ENCODE measurements around the gene DNAJC1.

DNAJC1 gene

DNA sequence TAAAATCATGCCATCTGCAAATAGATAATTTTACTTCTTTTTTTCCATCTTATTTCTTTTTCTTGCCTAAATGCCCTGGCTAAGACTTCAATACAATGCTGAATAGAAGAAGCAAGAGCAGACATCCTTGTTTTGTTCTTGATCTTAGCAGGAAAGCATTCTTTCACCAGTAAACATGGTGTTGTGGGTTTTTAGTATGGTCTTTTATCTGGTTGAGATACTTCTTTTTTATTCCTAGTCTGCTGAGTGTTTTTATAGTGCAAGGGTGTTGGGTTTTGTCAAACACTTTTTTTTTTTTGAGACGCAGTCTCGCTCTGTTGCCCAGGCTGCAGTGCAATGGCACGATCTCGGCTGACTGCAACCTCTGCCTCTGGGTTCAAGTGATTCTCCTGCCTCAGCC, 232.3 kb downstream of the DNAJC1 start:
- no peak overlapping the region for H3K14ac ChIP-seq (ENCODE audit: low read length in 2 of 2)
- no peak overlapping the region for H2AFZ ChIP-seq (ENCODE audit: low read depth, low read length)
- no peak overlapping the region for H4K91ac ChIP-seq (ENCODE audit: low read length)
- no peak overlapping the region for H2BK15ac ChIP-seq (ENCODE audit: low read depth, poor library complexity, severe bottlenecking)
- no peaks in the 10 kb centered on the region for H3K27me3 ChIP-seq (ENCODE audit: control insufficient read depth in 1 of 2, insufficient read depth in 1 of 2, low read length in 2 of 2)
- no peak overlapping the region for H3K18ac ChIP-seq (ENCODE audit: low read depth in 1 of 2, low read length in 2 of 2)
- 100% methylated on average over 4 of the region's 4 CpGs for WGBS
- no peak overlapping the region for H3K4me3 ChIP-seq (ENCODE audit: insufficient read depth in 1 of 2, low read depth in 1 of 2, low read length in 2 of 2)
- H3K9me3 ChIP-seq (ENCODE audit: control insufficient read depth, low read length): no peaks in the 10 kb centered on the region
- no peaks in the 10 kb centered on the region for H3K36me3 ChIP-seq (ENCODE audit: control insufficient read depth in 1 of 2, insufficient read depth in 2 of 2, low read depth in 1 of 2, low read length in 2 of 2)
- H3K27ac ChIP-seq (ENCODE audit: low read length, poor library complexity, severe bottlenecking): no peak overlapping the region
- H3K4me1 ChIP-seq (ENCODE audit: control insufficient read depth, insufficient read depth, low read depth, low read length): no peaks in the 10 kb centered on the region
- no peak overlapping the region for H4K8ac ChIP-seq (ENCODE audit: low read length)
- H2BK5ac ChIP-seq (ENCODE audit: low read depth, low read length, poor library complexity, severe bottlenecking): no peak overlapping the region
- no peak overlapping the region for H3K4me2 ChIP-seq (ENCODE audit: low read length, poor library complexity, severe bottlenecking)
- H3K79me1 ChIP-seq (replicated peaks; ENCODE audit: low read length, poor library complexity, severe bottlenecking): no peaks in the 10 kb centered on the region
- H3K23ac ChIP-seq (ENCODE audit: low read length in 2 of 2): no peak overlapping the region
- H3K9ac ChIP-seq (ENCODE audit: low read length): no peak overlapping the region
- no peak overlapping the region for H2BK120ac ChIP-seq (ENCODE audit: low read depth, low read length)
- no peak overlapping the region for H3K4ac ChIP-seq (ENCODE audit: low read depth in 1 of 2, low read length in 2 of 2)
- DNase-seq: no peak
- no peak overlapping the region for H2AK5ac ChIP-seq (ENCODE audit: low read length, severe bottlenecking)
- no peak overlapping the region for H2BK12ac ChIP-seq (ENCODE audit: low read length in 2 of 2)

DNA sequence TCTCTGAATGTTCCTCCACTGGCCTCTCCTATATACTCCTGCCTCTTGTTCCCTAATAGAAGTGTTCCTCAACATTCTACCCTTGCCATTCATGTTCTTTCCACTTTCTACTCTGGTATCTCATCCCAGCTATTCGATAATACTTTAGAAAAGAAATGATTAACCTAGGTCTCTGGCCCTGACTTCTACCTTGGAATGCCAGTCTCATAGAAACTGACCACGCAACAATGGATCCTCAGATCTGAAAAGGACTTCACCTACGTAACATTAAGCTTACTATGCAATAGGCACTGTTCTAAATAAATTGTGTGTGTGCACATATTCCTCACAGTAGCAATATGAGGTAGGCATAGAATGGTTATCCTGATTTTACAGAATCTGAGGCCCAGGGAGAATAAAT, 234.5 kb downstream of the DNAJC1 start:
- no peak overlapping the region for H2AFZ ChIP-seq (ENCODE audit: low read depth, low read length)
- H3K4ac ChIP-seq (ENCODE audit: low read depth in 1 of 2, low read length in 2 of 2): no peak overlapping the region
- H2BK12ac ChIP-seq (ENCODE audit: low read length in 2 of 2): no peak overlapping the region
- no peak overlapping the region for H3K27ac ChIP-seq (ENCODE audit: low read length, poor library complexity, severe bottlenecking)
- H4K91ac ChIP-seq (ENCODE audit: low read length): no peak overlapping the region
- no peak overlapping the region for H4K8ac ChIP-seq (ENCODE audit: low read length)
- H3K14ac ChIP-seq (ENCODE audit: low read length in 2 of 2): no peak overlapping the region
- no peaks in the 10 kb centered on the region for H3K79me1 ChIP-seq (replicated peaks; ENCODE audit: low read length, poor library complexity, severe bottlenecking)
- WGBS: 97% methylated on average over 2 of the region's 3 CpGs
- no peak for DNase-seq
- H3K18ac ChIP-seq (ENCODE audit: low read depth in 1 of 2, low read length in 2 of 2): no peak overlapping the region
- no peaks in the 10 kb centered on the region for H3K36me3 ChIP-seq (ENCODE audit: control insufficient read depth in 1 of 2, insufficient read depth in 2 of 2, low read depth in 1 of 2, low read length in 2 of 2)
- H2AK5ac ChIP-seq (ENCODE audit: low read length, severe bottlenecking): no peak overlapping the region
- no peak overlapping the region for H2BK15ac ChIP-seq (ENCODE audit: low read depth, poor library complexity, severe bottlenecking)
- H3K9ac ChIP-seq (ENCODE audit: low read length): no peak overlapping the region
- H3K27me3 ChIP-seq (ENCODE audit: control insufficient read depth in 1 of 2, insufficient read depth in 1 of 2, low read length in 2 of 2): no peaks in the 10 kb centered on the region
- no peak overlapping the region for H3K4me2 ChIP-seq (ENCODE audit: low read length, poor library complexity, severe bottlenecking)
- no peak overlapping the region for H3K4me3 ChIP-seq (ENCODE audit: insufficient read depth in 1 of 2, low read depth in 1 of 2, low read length in 2 of 2)
- no peaks in the 10 kb centered on the region for H3K9me3 ChIP-seq (ENCODE audit: control insufficient read depth, low read length)
- no peaks in the 10 kb centered on the region for H3K4me1 ChIP-seq (ENCODE audit: control insufficient read depth, insufficient read depth, low read depth, low read length)
- no peak overlapping the region for H3K23ac ChIP-seq (ENCODE audit: low read length in 2 of 2)
- H2BK5ac ChIP-seq (ENCODE audit: low read depth, low read length, poor library complexity, severe bottlenecking): no peak overlapping the region
- no peak overlapping the region for H2BK120ac ChIP-seq (ENCODE audit: low read depth, low read length)

DNA sequence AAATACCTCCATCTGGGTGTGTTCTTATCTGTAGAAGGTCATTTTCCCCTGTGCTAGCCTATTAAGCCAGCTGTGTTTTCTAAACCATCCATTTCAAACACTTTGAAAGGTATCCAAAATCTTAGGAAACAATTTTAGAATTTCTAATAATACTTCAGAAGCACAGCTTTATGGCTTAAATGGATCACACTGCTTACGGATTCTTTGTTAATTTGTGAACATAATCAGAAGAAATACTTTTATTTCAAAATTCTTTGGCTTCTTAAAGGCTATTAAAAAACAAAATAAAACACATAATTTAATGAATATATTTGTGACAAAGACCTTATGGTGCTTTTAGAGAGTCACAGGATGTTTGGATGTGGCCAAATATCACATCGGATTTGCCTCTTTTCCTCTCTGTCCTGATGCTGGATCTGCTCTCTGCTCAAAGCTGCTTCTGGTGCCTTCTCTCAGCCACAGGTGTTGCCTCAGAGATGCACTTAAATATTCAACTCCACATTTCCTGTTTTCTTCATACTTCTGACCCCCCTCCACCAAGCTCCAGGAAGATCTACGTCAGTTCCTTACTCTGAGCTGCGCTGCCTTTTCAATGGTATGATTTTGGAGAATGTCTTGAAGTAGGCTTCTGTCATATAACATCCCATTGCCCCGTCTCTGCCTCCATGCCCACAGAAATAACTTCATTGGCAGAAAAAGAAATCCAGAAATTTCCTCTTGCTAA, 238.9 kb downstream of the DNAJC1 start:
- 100% methylated on average over 3 of the region's 5 CpGs for WGBS
- no peak overlapping the region for H2BK12ac ChIP-seq (ENCODE audit: low read length in 2 of 2)
- no peak overlapping the region for H2BK15ac ChIP-seq (ENCODE audit: low read depth, poor library complexity, severe bottlenecking)
- no peak overlapping the region for H3K27ac ChIP-seq (ENCODE audit: low read length, poor library complexity, severe bottlenecking)
- H4K8ac ChIP-seq (ENCODE audit: low read length): no peak overlapping the region
- no peak overlapping the region for H3K4me2 ChIP-seq (ENCODE audit: low read length, poor library complexity, severe bottlenecking)
- no peak overlapping the region for H2BK120ac ChIP-seq (ENCODE audit: low read depth, low read length)
- H2AK5ac ChIP-seq (ENCODE audit: low read length, severe bottlenecking): no peak overlapping the region
- no peak overlapping the region for H2AFZ ChIP-seq (ENCODE audit: low read depth, low read length)
- no peak overlapping the region for H4K91ac ChIP-seq (ENCODE audit: low read length)
- no peaks in the 10 kb centered on the region for H3K4me1 ChIP-seq (ENCODE audit: control insufficient read depth, insufficient read depth, low read depth, low read length)
- no peak for DNase-seq
- no peak overlapping the region for H2BK5ac ChIP-seq (ENCODE audit: low read depth, low read length, poor library complexity, severe bottlenecking)
- no peak overlapping the region for H3K23ac ChIP-seq (ENCODE audit: low read length in 2 of 2)
- H3K4ac ChIP-seq (ENCODE audit: low read depth in 1 of 2, low read length in 2 of 2): no peak overlapping the region
- H3K9me3 ChIP-seq (ENCODE audit: control insufficient read depth, low read length): no peaks in the 10 kb centered on the region
- no peak overlapping the region for H3K9ac ChIP-seq (ENCODE audit: low read length)
- H3K36me3 ChIP-seq (ENCODE audit: control insufficient read depth in 1 of 2, insufficient read depth in 2 of 2, low read depth in 1 of 2, low read length in 2 of 2): no peaks in the 10 kb centered on the region
- no peak overlapping the region for H3K14ac ChIP-seq (ENCODE audit: low read length in 2 of 2)
- no peaks in the 10 kb centered on the region for H3K79me1 ChIP-seq (replicated peaks; ENCODE audit: low read length, poor library complexity, severe bottlenecking)
- peak overlapping the region in 1 of 2 experiments; percentile 34 for H3K18ac ChIP-seq (ENCODE audit: low read depth in 1 of 2, low read length in 2 of 2)
- no peak overlapping the region for H3K4me3 ChIP-seq (ENCODE audit: insufficient read depth in 1 of 2, low read depth in 1 of 2, low read length in 2 of 2)
- no peaks in the 10 kb centered on the region for H3K27me3 ChIP-seq (ENCODE audit: control insufficient read depth in 1 of 2, insufficient read depth in 1 of 2, low read length in 2 of 2)

DNA sequence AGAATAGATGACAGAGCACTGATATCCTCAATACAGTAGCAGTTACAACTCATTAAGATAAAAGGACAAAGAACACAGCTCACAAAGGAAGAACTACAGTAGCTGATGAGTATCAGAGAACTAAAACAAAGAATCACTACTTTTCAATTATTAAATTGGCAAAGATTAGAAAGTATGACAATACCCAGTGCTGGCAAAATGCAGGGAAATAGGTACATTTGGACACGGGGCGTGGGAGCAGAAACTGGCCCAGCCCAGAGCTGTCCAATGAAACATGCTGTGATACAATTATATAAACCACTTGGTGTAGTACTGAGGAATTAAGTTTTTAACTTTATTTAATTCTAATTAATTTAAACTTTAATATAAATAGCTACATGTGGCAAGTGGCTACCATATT, 243.2 kb downstream of the DNAJC1 start:
- Histone ChIP-seq H3K18ac (ENCODE audit: low read depth in 1 of 2, low read length in 2 of 2) (no peak overlapping the region), H3K9ac (ENCODE audit: low read length) (no peak overlapping the region), H3K27me3 (ENCODE audit: control insufficient read depth in 1 of 2, insufficient read depth in 1 of 2, low read length in 2 of 2) (no peaks in the 10 kb centered on the region), H4K91ac (ENCODE audit: low read length) (no peak overlapping the region), H2BK15ac (ENCODE audit: low read depth, poor library complexity, severe bottlenecking) (no peak overlapping the region), H4K8ac (ENCODE audit: low read length) (no peak overlapping the region), H3K14ac (ENCODE audit: low read length in 2 of 2) (no peak overlapping the region), H3K4me1 (ENCODE audit: control insufficient read depth, insufficient read depth, low read depth, low read length) (peaks cover 4% of the 10 kb centered on the region), H3K23ac (ENCODE audit: low read length in 2 of 2) (no peak overlapping the region), H3K4ac (ENCODE audit: low read depth in 1 of 2, low read length in 2 of 2) (no peak overlapping the region), H3K27ac (ENCODE audit: low read length, poor library complexity, severe bottlenecking) (no peak overlapping the region), H3K4me3 (ENCODE audit: insufficient read depth in 1 of 2, low read depth in 1 of 2, low read length in 2 of 2) (no peak overlapping the region), H3K9me3 (ENCODE audit: control insufficient read depth, low read length) (no peaks in the 10 kb centered on the region), H2AFZ (ENCODE audit: low read depth, low read length) (no peak overlapping the region), H2AK5ac (ENCODE audit: low read length, severe bottlenecking) (no peak overlapping the region), H3K36me3 (ENCODE audit: control insufficient read depth in 1 of 2, insufficient read depth in 2 of 2, low read depth in 1 of 2, low read length in 2 of 2) (peaks cover 7 to 18% of the 10 kb centered on the region in 2 experiments), H2BK5ac (ENCODE audit: low read depth, low read length, poor library complexity, severe bottlenecking) (no peak overlapping the region), H2BK12ac (ENCODE audit: low read length in 2 of 2) (no peak overlapping the region), H3K4me2 (ENCODE audit: low read length, poor library complexity, severe bottlenecking) (no peak overlapping the region), H3K79me1 (replicated peaks; ENCODE audit: low read length, poor library complexity, severe bottlenecking) (peaks cover 1% of the 10 kb centered on the region), H2BK120ac (ENCODE audit: low read depth, low read length) (no peak overlapping the region)
- no peak for DNase-seq
- 100% methylated on average over 2 of the region's 2 CpGs for WGBS
